Caco-2 (cell line): ENCODE data around the gene TMEM97. TPM values are rescaled to one million over a fixed set of nuclear protein-coding genes. Genes with fewer than 3 reads are reported as not detected.

Experiments
- BruUV-seq: library from RNA; stranded (reverse); fragments of 400-500 nt; replicated peaks from 2 replicates; lab custom pipeline; 2021; lab: Mats Ljungman, UMichigan
- CTCF ChIA-PET: fragments of 300-600 bp; sonication (Branson Sonifier 250); formaldehyde crosslinking; loops from one replicate; lab custom pipeline; 2022; ENCODE audit warnings: antibody characterized with exemption; lab: Charles Lee
- POLR2A ChIA-PET: fragments of 300-600 bp; sonication (Branson Sonifier 250); formaldehyde crosslinking; loops from one replicate; lab custom pipeline; 2022; ENCODE audit warnings: antibody characterized with exemption; lab: Charles Lee
- DNase-seq, 2 experiments: peaks; one replicate each; pipeline versions ENCODE4 v3.0.0 to v3.0.0-alpha.2; 2020 to 2022
- H3K27me3 ChIP-seq: replicated peaks from 2 replicates; pipeline ENCODE4 v1.6.0; 2011; ENCODE audit warnings: low read length; ENCODE audit not compliant: control insufficient read depth, insufficient read depth
- H3K36me3 ChIP-seq: 2 replicates; pipeline ENCODE4 v1.5.1; 2011; ENCODE audit warnings: low read length; ENCODE audit not compliant: control insufficient read depth, insufficient read depth
- H3K4me1 ChIP-seq: fragments of 250-450 bp; sonication (Bioruptor Pico); 2 replicates; pipeline ENCODE4 v1.5.1; 2020; ENCODE audit warnings: mild to moderate bottlenecking
- H3K4me3 ChIP-seq: 2 replicates; pipeline ENCODE4 v1.5.1; 2011; ENCODE audit warnings: low read depth, mild to moderate bottlenecking, control low read depth, low read length
- H3K9me3 ChIP-seq: fragments of 250-450 bp; sonication (Bioruptor Pico); 2 replicates; pipeline ENCODE4 v1.5.1; 2020; ENCODE audit warnings: mild to moderate bottlenecking, moderate library complexity
- H3K27ac Mint-ChIP-seq: one replicate; pipeline ENCODE4 v1.8.0; 2022; ENCODE audit warnings: mixed read lengths; ENCODE audit not compliant: unreplicated experiment
- H3K27me3 Mint-ChIP-seq: one replicate; pipeline ENCODE4 v1.8.0; 2022; ENCODE audit warnings: mixed read lengths; ENCODE audit not compliant: insufficient read depth, unreplicated experiment
- H3K36me3 Mint-ChIP-seq: one replicate; pipeline ENCODE4 v1.8.0; 2022; ENCODE audit warnings: mild to moderate bottlenecking, mixed read lengths; ENCODE audit not compliant: insufficient read depth, unreplicated experiment
- H3K4me1 Mint-ChIP-seq: one replicate; pipeline ENCODE4 v1.8.0; 2022; ENCODE audit warnings: low read depth, mixed read lengths; ENCODE audit not compliant: unreplicated experiment
- H3K4me3 Mint-ChIP-seq: one replicate; pipeline ENCODE4 v1.8.0; 2022; ENCODE audit warnings: mild to moderate bottlenecking, moderate library complexity, mixed read lengths; ENCODE audit not compliant: unreplicated experiment
- H3K9me3 Mint-ChIP-seq: one replicate; pipeline ENCODE4 v1.8.0; 2022; ENCODE audit warnings: mixed read lengths; ENCODE audit not compliant: unreplicated experiment
- intact Hi-C: fragments of 100-400 bp; cut with micrococcal nuclease; formaldehyde crosslinking; loops from one replicate; pipeline ENCODE4 v1.10.0; 2022; ENCODE audit not compliant: unreplicated experiment
- total RNA-seq: library from RNA; stranded (reverse); gene quantifications from 2 replicates; pipeline ENCODE4 v1.2.3, GENCODE V29; 2022
- TF ChIP-seq, protein P1 (sequence below), 2 experiments: fragments of 200-600 bp in 1 of 2; IDR thresholded peaks; 1 replicate in 1 of 2; 2 replicates in 1 of 2; pipeline versions ENCODE4 v1.5.1 to v1.8.0; 2011 to 2022; ENCODE audit warnings: antibody characterized with exemption in 1 of 2, control low read depth in 1 of 2, inconsistent platforms in 1 of 2, low read depth in 1 of 2, low read length in 1 of 2, mild to moderate bottlenecking in 1 of 2, moderate library complexity in 1 of 2; ENCODE audit not compliant: insufficient read depth in 1 of 2, severe bottlenecking in 1 of 2, unreplicated experiment in 1 of 2

Gene TMEM97
- total RNA-seq, 1 experiment from 2014 or later, result 342 TPM

GRCh38 chr17:28306954-28307401 lies 12.0 kb upstream of the TMEM97 start:
- H3K4me3 ChIP-seq, result no peak overlapping the region
- no peaks in the 10 kb centered on the region for H3K36me3 ChIP-seq
- H3K36me3 Mint-ChIP-seq, result no peaks in the 10 kb centered on the region
- H3K4me1 ChIP-seq, result no peaks in the 10 kb centered on the region
- no peak overlapping the region for H3K27ac Mint-ChIP-seq
- TF ChIP-seq, protein P1, sequence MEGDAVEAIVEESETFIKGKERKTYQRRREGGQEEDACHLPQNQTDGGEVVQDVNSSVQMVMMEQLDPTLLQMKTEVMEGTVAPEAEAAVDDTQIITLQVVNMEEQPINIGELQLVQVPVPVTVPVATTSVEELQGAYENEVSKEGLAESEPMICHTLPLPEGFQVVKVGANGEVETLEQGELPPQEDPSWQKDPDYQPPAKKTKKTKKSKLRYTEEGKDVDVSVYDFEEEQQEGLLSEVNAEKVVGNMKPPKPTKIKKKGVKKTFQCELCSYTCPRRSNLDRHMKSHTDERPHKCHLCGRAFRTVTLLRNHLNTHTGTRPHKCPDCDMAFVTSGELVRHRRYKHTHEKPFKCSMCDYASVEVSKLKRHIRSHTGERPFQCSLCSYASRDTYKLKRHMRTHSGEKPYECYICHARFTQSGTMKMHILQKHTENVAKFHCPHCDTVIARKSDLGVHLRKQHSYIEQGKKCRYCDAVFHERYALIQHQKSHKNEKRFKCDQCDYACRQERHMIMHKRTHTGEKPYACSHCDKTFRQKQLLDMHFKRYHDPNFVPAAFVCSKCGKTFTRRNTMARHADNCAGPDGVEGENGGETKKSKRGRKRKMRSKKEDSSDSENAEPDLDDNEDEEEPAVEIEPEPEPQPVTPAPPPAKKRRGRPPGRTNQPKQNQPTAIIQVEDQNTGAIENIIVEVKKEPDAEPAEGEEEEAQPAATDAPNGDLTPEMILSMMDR (IDR thresholded peaks at IDR 0.05; ENCODE audit: insufficient read depth in 1 of 2, low read depth in 1 of 2, low read length in 1 of 2, severe bottlenecking in 1 of 2, unreplicated experiment in 1 of 2), result no peak
- no peak overlapping the region for H3K4me3 Mint-ChIP-seq
- ChIA-PET POLR2A (no interaction called here), CTCF (no interaction called here)
- BruUV-seq, result no TSS peak
- intact Hi-C loops, result no loop called here
- no peaks in the 10 kb centered on the region for H3K9me3 ChIP-seq
- H3K4me1 Mint-ChIP-seq, result peaks cover 7% of the 10 kb centered on the region
- no peak for DNase-seq
- no peaks in the 10 kb centered on the region for H3K27me3 ChIP-seq
- no peaks in the 10 kb centered on the region for H3K9me3 Mint-ChIP-seq
- no peaks in the 10 kb centered on the region for H3K27me3 Mint-ChIP-seq

DNA sequence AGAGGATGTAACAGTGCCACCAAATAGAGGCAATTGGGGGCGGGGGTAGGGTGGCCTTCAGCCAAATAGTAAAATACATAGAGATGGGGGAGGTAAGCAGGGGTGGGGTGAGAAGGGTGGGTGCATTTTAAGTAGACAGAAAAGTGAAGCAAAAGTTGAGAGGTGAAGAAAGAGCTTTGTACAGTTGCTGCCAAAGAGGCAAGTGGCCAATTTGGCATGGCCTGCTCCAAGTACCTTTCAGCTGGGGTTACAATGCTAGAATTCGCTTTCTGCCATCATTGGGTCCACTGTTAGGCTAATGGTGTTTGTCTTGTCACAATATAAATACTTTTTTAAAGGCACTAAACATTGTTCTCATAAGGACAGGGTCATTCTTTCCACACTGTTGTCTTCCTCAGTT lies 5.2 kb upstream of the TMEM97 start:
- intact Hi-C loops, result no loop called here

GRCh38 chr17:28315846-28316705 lies 2.9 kb upstream of the TMEM97 start:
- intact Hi-C loops, result no loop called here
- CTCF ChIA-PET, result no interaction called here

More for the DNA sequence above, 5.2 kb upstream of the TMEM97 start:
- TF ChIP-seq, protein P1 (IDR thresholded peaks at IDR 0.05; ENCODE audit: insufficient read depth in 1 of 2, low read depth in 1 of 2, low read length in 1 of 2, severe bottlenecking in 1 of 2, unreplicated experiment in 1 of 2), result no peak
- ChIA-PET CTCF (interaction anchor here (0.7 kb wide), 1 partner anchor 109 kb away, joined by 3 read pairs; no protein-coding TSS in a partner anchor), POLR2A (no interaction called here)
- Histone ChIP-seq H3K4me3 (no peak overlapping the region), H3K27me3 (no peaks in the 10 kb centered on the region), H3K36me3 (no peaks in the 10 kb centered on the region), H3K9me3 (no peaks in the 10 kb centered on the region), H3K4me1 (no peaks in the 10 kb centered on the region)
- Mint-ChIP-seq H3K27ac (no peak overlapping the region), H3K27me3 (no peaks in the 10 kb centered on the region), H3K9me3 (no peaks in the 10 kb centered on the region), H3K4me3 (no peak overlapping the region), H3K4me1 (peaks cover 22% of the 10 kb centered on the region), H3K36me3 (peaks cover 3% of the 10 kb centered on the region)
- no peak for DNase-seq
- no TSS peak for BruUV-seq

More at GRCh38 chr17:28315846-28316705, 2.9 kb upstream of the TMEM97 start:
- no peak for DNase-seq
- Histone ChIP-seq H3K36me3 (peaks cover 1% of the 10 kb centered on the region; the same call in 1 of the 2 replicates), H3K9me3 (no peaks in the 10 kb centered on the region), H3K4me1 (peaks cover 11% of the 10 kb centered on the region), H3K27me3 (no peaks in the 10 kb centered on the region), H3K4me3 (no peak overlapping the region)
- TF ChIP-seq, protein P1 (IDR thresholded peaks at IDR 0.05; ENCODE audit: insufficient read depth in 1 of 2, low read depth in 1 of 2, low read length in 1 of 2, severe bottlenecking in 1 of 2, unreplicated experiment in 1 of 2), result no peak
- Mint-ChIP-seq H3K9me3 (no peaks in the 10 kb centered on the region), H3K36me3 (peaks cover 17% of the 10 kb centered on the region), H3K27ac (no peak overlapping the region), H3K4me3 (no peak overlapping the region), H3K4me1 (peaks cover 35% of the 10 kb centered on the region), H3K27me3 (no peaks in the 10 kb centered on the region)
- POLR2A ChIA-PET, result no interaction called here
- no TSS peak for BruUV-seq
